GM21526 (cell line): ENCODE measurements around the gene CPNE1.
"Not testable (repeated sequence)": the region's sequence is repeated elsewhere in the genome, so short reads cannot be mapped to it uniquely, and the experiment has no call there.

ENCODE experiments used
- ATAC-seq: cut with Tn5 transposase; IDR thresholded peaks from one replicate; pipeline ENCODE4 v1.9.1; 2021; ENCODE audit warnings: moderate library complexity; ENCODE audit not compliant: unreplicated experiment, low FRiP score

Gene CPNE1

DNA sequence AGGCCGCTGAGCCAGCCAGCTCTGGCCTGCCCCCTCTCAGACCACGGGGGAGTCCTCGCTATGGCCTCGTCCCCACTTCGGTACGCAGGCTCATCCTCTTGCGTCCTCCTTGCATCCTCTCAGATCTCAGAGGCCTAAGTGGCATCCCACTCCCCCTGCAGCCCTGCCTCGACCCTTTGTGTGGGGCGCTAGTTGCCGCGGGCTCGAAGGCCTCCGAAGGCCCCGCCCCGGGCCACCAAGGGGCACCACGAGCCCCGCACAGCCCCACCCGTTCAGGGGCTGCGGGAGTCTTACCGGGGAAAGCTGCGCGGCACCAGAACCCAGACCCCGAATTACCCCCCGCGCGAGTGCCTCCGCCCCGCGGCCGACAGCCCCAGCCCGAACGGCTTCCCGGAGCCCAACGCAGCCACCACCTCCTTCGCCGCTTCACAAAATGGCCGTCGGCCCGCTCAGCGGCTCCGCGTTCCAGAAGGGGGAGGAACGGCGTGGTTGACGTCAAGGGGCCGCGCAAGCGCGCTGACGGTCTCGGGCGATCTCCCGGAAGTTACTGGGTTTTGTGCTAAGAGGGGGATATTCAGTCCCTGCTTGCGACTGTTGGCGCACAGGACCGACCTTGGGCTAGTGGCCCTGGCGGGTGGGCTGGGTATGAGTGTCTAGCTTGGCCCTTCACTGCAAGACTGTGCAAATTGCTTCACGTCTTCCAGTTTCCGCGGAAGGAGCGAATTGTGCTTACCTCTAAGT is at the start of gene CPNE1, which contains the start of gene RBM12:
Gene CPNE1 (minus strand): TSS at position 435 of the 741 bp plus-strand sequence. CDS start 31,977 bp downstream, outside the sequence.
Gene RBM12 (minus strand): TSS at position 435 of the 741 bp plus-strand sequence. CDS start 9,578 bp downstream, outside the sequence.
- peak; percentile 69 for ATAC-seq

- no peak for ATAC-seq
Measured at GRCh38 chr20:35714127-35714526, 49.4 kb upstream of the CPNE1 start.

DNA sequence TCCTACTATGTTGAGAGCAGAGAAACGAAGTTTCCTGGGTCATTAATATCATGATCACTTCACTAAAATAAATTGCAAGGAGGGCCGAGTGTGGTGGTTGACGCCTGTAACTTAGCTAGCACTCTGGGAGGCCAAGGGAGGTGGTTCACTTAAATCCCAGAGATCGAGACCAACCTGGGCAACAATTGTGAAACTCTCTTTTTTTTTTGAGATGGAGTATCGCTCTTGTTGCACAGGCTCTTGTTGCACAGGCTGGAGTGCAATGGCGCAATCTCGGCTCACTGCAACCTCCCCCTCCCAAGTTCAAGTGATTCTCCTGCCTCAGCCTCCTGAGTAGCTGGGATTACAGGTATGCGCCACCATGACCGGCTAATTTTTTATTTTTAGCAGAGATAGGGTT is 48.4 kb upstream of the CPNE1 start:
- not testable (repeated sequence) for ATAC-seq

- ATAC-seq = no peak
Measured at GRCh38 chr20:35711588-35712209, 47.0 kb upstream of the CPNE1 start.

- no peak for ATAC-seq
Measured at GRCh38 chr20:35710884-35711587, 46.3 kb upstream of the CPNE1 start.

DNA sequence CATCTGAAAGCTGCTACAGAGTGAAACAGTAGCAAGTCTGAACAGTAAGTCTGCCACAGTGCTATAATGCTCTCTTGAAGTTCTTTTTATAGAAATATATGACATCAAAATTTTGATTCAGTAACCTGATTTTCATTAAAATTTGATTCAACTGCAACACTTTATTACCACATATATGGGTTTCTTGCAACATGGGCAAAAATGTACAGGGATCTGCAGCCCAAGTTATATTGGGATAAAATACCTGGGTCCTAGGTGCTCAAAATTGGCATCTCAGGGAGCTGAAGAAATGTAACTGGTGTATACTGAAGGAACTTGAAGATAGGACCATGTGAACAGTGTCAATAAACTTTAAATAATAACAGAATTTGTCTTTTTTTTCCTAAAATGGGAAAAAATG is 45.3 kb upstream of the CPNE1 start:
- ATAC-seq = no peak

DNA sequence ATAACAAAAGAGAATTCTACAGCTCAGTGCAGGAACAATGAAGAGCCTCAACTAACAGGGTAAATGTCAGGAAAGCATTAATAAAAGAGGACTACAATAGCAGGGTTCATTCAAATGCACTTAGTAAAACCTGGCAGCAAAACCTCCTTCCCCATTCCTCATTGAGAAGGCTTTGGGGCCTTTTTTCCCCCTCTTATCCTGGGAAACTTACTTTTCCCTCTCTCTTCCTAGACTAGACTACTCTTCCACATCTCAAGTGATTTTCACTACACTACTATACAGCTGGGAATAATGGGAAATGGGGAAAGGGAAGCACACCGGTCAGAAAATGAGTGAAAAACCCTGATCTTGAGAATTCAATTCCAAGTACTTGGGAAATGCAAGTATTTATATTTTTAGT is 44.6 kb upstream of the CPNE1 start:
- ATAC-seq = no peak

DNA sequence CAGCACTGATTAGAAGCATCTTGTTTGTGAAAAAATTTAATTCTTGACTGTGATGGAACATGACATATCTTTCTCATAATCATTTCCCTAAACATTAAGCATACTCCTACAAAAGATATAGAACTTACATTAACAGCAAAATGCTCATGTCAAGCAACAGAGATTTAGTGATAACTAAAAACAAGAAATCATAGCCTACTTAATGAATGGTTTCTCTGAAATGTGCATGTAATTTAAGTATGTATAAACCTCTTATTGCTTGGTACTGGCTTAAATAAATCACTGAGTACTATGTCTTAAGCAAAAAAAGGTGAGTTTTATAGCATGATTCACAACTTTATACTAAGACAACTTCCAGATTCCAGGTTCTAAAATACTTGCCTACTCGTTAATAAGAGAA is 43.8 kb upstream of the CPNE1 start:
- no peak for ATAC-seq

DNA sequence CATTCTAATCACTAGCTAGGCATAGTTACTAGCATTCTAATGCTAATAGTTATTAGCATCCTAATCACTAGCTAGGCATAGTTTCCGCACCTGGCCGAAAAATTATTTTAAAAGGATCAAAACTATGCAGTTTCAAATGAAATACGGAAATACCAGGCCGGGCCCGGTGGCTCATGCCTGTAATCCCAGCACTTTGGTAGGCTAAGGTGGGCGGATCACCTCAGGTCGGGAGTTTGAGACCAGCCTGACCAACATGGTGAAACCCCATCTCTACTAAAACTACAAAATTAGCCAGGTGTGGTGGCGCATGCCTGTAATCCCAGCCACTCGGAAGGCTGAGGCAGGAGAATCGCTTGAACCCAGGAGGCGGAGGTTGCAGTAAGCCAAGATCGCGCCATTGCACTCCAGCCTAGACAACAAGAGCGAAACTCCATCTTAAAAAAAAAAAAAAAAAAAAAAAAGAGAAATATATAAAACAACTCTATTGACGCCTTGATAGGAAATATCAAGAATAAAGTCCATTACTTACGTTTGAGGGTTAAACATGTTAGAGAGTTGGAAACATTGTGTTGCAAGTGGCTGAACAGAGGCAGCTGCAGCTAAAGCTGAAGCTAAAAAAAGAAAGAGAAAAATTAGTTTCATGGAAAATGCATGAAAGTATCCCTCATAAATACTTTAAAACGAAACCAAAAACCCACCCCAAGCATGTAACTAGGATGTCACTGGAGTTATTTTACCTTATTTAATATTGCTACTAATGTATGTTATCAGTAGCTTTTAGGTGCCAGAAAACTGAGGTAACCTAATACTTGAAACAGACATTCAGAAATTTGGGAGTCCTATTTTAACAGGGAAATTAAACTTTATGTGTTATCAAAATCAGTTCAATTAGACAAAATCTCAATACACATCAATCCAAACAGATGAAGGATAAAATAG is 42.2 kb upstream of the CPNE1 start:
- ATAC-seq = not testable (repeated sequence)

DNA sequence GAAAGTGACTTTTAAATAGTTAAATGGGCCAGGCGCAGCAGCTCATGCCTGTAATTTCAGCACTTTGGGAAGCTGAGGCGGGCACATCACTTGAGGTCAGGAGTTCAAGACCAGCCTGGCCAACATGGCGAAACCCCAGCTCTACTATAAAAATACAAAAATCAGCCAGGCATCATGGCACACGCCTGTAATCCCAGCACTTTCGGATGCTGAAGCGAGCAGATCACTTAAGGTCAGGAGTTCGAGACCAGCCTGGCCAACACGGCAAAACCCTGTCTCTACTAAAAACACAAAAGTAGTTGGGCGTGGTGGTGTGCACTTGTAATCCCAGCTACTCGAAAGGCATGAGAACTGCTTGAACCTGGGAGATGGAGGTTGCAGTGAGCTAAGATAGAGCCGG is 41.2 kb upstream of the CPNE1 start:
- not testable (repeated sequence) for ATAC-seq

DNA sequence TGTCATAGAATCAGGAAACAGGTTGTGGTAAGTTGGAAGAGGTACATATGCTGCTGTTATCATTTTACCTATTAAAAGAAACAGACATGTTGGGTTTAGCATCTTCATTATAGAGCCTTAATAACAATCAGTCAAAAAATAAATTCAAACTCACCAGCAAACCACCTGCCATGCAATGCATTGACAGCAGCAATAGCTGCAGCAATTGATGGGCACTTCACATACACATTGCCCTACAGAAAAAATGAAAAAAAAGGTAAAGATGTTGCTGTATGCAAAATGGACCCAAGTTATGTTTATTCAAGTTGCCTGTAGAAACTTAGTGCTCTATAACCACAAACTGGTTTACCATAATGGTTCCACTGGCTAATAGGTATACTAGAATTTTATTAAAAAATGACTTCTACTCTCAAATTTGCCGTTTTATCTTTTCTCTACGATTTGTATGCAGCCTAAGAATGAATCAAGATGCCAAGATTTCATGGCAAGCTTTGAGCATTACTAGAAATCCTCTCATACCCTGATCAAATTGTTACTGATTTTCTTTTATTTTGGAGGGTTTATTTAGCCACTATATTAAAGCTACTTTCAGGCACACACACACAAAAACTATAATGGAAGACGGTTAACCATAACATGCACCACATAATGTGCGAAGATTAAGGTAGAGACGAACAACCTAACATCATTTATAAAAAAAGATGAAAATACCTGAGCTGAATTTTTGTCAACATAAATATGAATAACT is 40.0 kb upstream of the CPNE1 start:
- no peak for ATAC-seq

- no peak for ATAC-seq
Measured at GRCh38 chr20:35702824-35703695, 38.4 kb upstream of the CPNE1 start.

DNA sequence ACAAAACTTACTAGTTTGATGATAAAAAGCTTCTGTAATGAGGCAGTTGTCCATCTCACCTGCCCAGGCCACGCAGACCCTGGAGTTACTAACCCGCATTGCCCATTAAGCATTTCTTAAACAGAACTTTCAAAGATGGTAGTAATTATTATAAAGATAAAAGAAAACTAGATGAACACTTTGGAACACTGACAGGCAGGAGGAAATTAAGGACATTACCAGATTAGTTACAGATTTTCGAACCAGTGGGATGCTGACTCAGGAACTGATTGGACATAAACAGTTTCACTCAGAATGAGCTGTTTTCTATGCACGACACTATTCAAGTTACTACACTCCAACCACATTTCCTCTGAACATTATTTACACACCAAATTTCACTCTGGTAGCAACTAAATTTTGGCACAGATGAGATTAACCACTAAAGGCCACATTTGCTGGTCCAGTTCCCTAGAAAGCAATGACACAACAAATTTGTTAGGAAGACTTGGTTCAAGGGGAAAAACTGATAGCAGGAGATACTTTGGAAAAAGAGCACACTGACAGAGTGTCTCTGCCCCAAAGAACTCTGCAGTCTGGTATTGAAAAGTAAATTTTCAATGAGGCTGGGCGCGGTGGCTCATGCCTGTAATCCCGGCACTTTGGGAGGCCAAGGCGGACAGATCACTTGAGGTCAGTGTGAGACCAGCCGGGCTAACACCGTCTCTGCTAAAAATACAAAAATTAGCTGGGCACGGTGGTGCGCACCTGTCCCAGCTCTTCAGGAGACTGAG is 37.5 kb upstream of the CPNE1 start:
- ATAC-seq = no peak

DNA sequence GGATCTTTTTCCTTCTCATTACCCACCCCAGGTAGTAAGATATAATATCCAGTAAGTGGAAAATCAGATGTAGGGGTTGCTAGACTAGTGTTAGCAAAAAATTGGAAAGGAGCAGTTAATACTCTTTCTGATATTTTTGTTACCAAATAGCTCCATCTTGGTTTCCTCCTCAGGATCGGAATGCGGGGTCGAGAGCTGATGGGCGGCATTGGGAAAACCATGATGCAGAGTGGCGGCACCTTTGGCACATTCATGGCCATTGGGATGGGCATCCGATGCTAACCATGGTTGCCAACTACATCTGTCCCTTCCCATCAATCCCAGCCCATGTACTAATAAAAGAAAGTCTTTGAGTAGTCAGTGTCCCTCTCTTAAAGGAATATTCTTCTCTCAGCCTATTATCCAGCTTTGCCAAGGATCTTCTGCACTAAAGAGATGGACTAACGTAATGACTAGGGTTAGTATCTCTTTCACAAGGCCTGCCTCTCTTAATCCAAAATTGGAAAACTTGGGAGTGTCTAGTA is 36.0 kb upstream of the CPNE1 start:
- ATAC-seq = no peak

- ATAC-seq = no peak
Measured at GRCh38 chr20:35699957-35700624, 35.4 kb upstream of the CPNE1 start.

DNA sequence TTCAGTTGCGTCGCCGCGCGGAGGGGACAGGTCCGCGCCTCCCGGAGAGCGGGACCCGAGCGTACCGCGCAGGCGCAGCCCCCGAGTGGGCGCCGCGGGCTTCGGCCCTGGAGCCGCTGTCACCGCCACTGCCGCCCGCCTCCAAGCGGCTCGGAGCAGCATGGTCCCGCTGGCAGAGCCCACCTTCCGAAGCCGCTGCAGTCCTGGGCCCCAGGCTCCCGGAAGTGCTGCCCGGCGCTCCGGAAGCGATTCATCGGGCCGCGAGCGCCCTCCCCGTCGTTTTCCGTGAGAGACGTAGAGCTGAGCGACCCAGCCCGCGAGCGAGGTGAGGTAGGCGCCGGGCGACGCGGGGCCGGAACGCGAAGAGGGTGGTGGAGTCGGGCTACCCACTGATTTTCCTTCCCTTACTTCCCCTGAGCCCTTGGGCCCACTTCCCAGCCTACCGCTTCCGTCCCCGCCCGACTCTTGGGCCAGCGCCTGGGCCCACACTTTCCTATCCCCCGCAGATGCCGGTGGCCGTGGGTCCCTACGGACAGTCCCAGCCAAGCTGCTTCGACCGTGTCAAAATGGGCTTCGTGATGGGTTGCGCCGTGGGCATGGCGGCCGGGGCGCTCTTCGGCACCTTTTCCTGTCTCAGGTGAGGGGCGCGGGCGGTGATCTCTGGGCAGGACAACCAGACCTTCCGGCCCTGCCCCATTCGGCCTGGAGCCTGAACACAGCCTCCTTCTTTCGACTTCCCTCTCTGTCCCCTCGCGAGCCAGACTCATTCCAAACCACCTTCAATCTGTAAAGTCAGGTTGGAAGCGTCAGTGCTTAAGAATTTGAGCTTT is 34.6 kb upstream of the CPNE1 start, which contains the start of the genes NFS1 and ROMO1:
Gene NFS1 (minus strand): TSS at position 226 of the 830 bp plus-strand sequence. CDS start 64 bp downstream, at position 162.
Gene ROMO1 (plus strand): TSS at position 279 of the 830 bp plus-strand sequence. CDS start 228 bp downstream, at position 507.
- ATAC-seq = peak; percentile 57
